ENCODE results near the gene ADAMTS2. TPM values are rescaled to one million over a fixed set of nuclear protein-coding genes. Genes with fewer than 3 reads are reported as not detected.

ADAMTS2 gene
- total RNA-seq, 1 experiment from 2014 or later: not detected

DNA sequence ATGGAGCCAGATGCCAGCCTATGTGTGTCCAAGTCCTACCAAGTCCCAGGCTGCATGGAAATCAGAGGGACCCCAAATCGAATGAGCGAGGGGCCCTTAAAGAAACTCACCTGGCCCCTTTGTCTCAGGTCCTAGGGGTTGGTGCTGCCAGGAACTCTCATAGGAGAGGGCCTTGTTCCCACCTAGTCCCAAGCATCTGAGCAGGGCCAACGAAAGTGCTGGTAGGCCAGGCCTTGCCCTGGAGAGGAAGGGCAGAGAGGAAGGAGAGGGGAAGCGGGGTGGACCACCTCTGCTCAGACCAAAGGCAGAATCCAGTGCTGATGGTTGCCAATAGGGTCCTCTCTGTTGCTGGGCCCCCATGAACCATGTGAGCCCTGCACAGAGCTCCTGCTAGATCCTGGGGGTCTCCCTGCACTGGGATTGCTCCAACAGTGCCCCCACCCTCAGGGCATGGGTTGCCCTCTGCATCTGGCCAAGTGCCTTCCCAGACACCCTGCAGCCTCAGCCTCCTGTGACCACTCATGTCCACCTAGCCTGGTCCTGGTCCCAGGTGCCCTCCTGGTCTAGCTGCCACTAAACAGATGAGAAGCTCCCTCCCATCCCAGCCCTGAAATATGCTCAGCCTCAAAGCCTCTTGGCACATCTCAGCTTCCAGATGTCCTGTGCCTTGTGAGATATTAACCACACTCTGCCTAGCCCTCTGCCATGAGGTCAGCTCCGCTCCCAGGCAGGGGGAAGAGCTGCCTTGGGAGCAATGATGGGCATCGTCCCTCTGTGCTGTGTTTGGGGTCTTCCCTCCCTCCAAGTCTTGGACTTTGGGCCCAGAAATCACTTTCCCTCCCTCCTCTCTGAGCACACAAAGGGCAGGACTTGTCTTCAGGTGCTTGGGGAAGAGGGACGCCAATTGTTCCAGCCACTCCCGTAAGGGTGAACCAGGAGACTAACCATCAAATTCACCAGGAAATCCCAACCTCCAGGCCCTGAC, 109.6 kb downstream of the ADAMTS2 start:
- Histone ChIP-seq H3K9ac (ENCODE audit: low read length) (no peak overlapping the region), H3K4me1 (ENCODE audit: low read length) (no peaks in the 10 kb centered on the region), H2AFZ (ENCODE audit: low read length) (no peak overlapping the region), H3K27me3 (ENCODE audit: low read length) (no peaks in the 10 kb centered on the region), H3K9me2 (replicated peaks; ENCODE audit: insufficient read depth, low read length) (no peaks in the 10 kb centered on the region), H4K20me1 (ENCODE audit: insufficient read depth, low read depth, low read length) (no peaks in the 10 kb centered on the region), H3K9me3 (ENCODE audit: low read length) (no peaks in the 10 kb centered on the region), H3K4me2 (ENCODE audit: low read depth, low read length, poor library complexity, severe bottlenecking) (no peak overlapping the region), H3K79me2 (ENCODE audit: low read length) (no peaks in the 10 kb centered on the region), H3K36me3 (ENCODE audit: insufficient read depth, low read length) (no peaks in the 10 kb centered on the region), H3K4me3 (ENCODE audit: low read length) (no peak overlapping the region), H3K27ac (ENCODE audit: low read length) (no peak overlapping the region)
- DNase-seq: no peak

DNA sequence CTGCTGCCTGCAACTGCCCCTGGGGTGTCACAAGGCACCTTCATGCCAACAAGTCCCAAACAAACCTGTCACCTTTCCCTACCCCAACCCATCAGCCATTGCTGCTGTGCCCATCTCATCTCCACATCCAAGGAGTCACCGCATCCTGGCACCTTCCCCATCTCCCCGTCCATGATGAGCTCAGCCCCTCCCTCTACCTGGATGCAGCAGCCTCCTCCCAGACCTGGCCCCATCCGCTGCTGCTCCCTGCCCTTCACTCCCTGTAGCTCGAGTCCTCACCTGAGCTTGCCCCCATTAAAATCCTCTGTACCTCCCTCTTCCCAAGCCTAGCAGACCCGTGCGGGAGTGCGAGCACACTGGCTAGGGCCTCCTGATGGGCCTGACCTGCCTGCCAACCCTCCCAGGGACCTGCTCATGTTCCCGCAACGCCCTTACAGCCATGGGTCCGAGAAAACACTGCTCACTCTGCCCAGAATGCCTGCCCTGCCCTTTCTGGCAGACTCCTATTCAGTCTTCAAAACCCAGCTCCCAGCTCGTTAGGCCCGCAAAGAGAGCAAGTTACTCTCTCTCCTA, 110.6 kb downstream of the ADAMTS2 start:
- no peaks in the 10 kb centered on the region for H3K36me3 ChIP-seq (ENCODE audit: insufficient read depth, low read length)
- H3K79me2 ChIP-seq (ENCODE audit: low read length): no peaks in the 10 kb centered on the region
- H2AFZ ChIP-seq (ENCODE audit: low read length): no peak overlapping the region
- no peaks in the 10 kb centered on the region for H3K9me3 ChIP-seq (ENCODE audit: low read length)
- H3K9me2 ChIP-seq (replicated peaks; ENCODE audit: insufficient read depth, low read length): no peaks in the 10 kb centered on the region
- no peak overlapping the region for H3K4me3 ChIP-seq (ENCODE audit: low read length)
- no peaks in the 10 kb centered on the region for H4K20me1 ChIP-seq (ENCODE audit: insufficient read depth, low read depth, low read length)
- no peak for DNase-seq
- no peak overlapping the region for H3K4me2 ChIP-seq (ENCODE audit: low read depth, low read length, poor library complexity, severe bottlenecking)
- no peaks in the 10 kb centered on the region for H3K4me1 ChIP-seq (ENCODE audit: low read length)
- no peak overlapping the region for H3K9ac ChIP-seq (ENCODE audit: low read length)
- H3K27me3 ChIP-seq (ENCODE audit: low read length): no peaks in the 10 kb centered on the region
- H3K27ac ChIP-seq (ENCODE audit: low read length): no peak overlapping the region

DNA sequence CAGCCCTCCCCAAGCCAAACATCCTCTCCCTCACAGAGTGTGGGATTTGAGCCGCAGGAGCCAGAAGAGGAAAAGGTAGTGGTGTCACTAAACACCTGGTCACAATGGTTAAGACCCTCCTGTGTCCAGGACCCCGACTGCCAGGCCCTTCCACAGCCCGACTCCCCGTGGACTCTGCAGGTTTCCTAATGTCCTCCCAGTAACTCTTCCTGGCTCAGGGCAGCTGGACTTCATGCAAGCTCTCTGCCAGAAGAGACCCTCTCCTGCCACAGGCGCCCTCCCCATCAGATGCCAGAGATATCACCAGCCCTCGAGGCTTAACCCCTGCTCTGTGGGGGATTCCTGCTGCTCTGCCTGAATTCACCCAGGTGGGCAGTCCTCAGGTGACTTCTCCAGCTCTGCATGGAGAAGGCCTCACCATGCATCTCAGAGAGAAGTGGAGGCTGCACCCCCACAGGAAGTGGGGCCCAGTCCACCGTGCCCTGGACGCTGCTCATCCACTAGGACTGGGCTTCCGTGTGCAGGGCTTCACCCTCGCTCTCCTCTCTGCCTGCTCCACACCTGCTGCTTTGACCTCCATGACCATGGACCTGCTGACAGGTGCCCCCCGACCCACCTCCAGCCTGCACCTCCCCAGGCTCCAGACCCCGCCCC, 111.2 kb downstream of the ADAMTS2 start:
- Histone ChIP-seq H3K27ac (ENCODE audit: low read length) (no peak overlapping the region), H3K79me2 (ENCODE audit: low read length) (no peaks in the 10 kb centered on the region), H3K27me3 (ENCODE audit: low read length) (no peaks in the 10 kb centered on the region), H3K4me1 (ENCODE audit: low read length) (no peaks in the 10 kb centered on the region), H2AFZ (ENCODE audit: low read length) (no peak overlapping the region), H3K36me3 (ENCODE audit: insufficient read depth, low read length) (no peaks in the 10 kb centered on the region), H3K4me3 (ENCODE audit: low read length) (no peak overlapping the region), H4K20me1 (ENCODE audit: insufficient read depth, low read depth, low read length) (no peaks in the 10 kb centered on the region), H3K9me3 (ENCODE audit: low read length) (no peaks in the 10 kb centered on the region), H3K9ac (ENCODE audit: low read length) (no peak overlapping the region), H3K4me2 (ENCODE audit: low read depth, low read length, poor library complexity, severe bottlenecking) (no peak overlapping the region), H3K9me2 (replicated peaks; ENCODE audit: insufficient read depth, low read length) (no peaks in the 10 kb centered on the region)
- no peak for DNase-seq

DNA sequence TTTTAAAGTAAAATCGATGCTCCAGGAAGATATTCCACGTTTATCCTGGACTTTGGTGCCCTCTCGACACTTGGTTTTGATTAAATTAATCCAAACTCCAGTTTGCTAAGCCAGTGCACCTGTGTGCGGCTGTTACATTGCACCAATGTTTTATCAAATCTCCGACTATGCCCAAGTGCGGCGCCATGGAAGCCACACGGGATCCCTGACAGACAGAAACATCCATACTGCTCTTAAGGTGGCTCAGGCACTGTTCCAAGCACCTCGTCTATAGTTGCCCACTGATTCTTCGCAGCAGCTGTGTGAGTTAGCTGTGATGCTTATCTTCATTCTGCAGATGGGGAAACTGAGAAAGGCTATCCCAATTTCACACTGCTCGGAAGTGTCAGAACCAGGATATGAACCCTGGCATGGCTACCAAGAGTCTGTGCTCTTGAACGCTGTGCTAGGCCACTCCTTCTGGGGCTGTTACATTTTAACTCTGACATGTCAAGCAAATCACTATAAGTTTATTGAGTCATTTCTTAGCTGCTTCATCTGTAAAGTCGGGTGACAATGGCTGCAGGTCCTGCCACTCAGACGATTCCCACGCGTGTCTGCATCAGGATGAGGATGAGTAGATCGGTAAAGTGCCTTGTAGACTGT, 113.0 kb downstream of the ADAMTS2 start:
- Histone ChIP-seq H3K36me3 (ENCODE audit: insufficient read depth, low read length) (no peaks in the 10 kb centered on the region), H4K20me1 (ENCODE audit: insufficient read depth, low read depth, low read length) (no peaks in the 10 kb centered on the region), H3K27me3 (ENCODE audit: low read length) (no peaks in the 10 kb centered on the region), H3K27ac (ENCODE audit: low read length) (no peak overlapping the region), H2AFZ (ENCODE audit: low read length) (no peak overlapping the region), H3K9ac (ENCODE audit: low read length) (no peak overlapping the region), H3K79me2 (ENCODE audit: low read length) (no peaks in the 10 kb centered on the region), H3K4me1 (ENCODE audit: low read length) (no peaks in the 10 kb centered on the region), H3K9me3 (ENCODE audit: low read length) (no peaks in the 10 kb centered on the region), H3K9me2 (replicated peaks; ENCODE audit: insufficient read depth, low read length) (no peaks in the 10 kb centered on the region), H3K4me2 (ENCODE audit: low read depth, low read length, poor library complexity, severe bottlenecking) (no peak overlapping the region), H3K4me3 (ENCODE audit: low read length) (no peak overlapping the region)
- DNase-seq: no peak

DNA sequence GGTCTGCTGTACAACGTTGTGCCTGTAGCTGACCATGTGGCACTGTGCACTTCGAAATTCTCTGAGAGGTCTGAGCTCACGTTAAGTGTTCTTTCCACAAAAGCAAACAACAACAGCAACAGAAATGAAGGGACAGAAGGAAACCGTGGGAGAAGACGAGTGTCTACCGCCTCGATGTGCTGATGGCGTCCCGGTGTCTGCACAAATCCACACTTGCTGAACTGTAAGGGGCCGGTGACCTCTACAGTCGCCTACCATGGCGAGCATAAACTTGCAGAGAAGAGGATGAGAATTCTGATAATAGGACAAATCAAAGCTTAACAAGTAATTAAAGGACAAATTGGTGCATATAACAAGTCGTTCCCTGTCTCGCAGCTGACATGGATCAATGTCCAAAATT, 114.0 kb downstream of the ADAMTS2 start:
- H3K27ac ChIP-seq (ENCODE audit: low read length): no peak overlapping the region
- no peaks in the 10 kb centered on the region for H3K36me3 ChIP-seq (ENCODE audit: insufficient read depth, low read length)
- no peak overlapping the region for H3K9ac ChIP-seq (ENCODE audit: low read length)
- H3K4me1 ChIP-seq (ENCODE audit: low read length): no peaks in the 10 kb centered on the region
- DNase-seq: no peak
- H3K27me3 ChIP-seq (ENCODE audit: low read length): no peaks in the 10 kb centered on the region
- no peak overlapping the region for H3K4me3 ChIP-seq (ENCODE audit: low read length)
- no peaks in the 10 kb centered on the region for H3K79me2 ChIP-seq (ENCODE audit: low read length)
- H3K9me3 ChIP-seq (ENCODE audit: low read length): no peaks in the 10 kb centered on the region
- no peak overlapping the region for H2AFZ ChIP-seq (ENCODE audit: low read length)
- no peaks in the 10 kb centered on the region for H4K20me1 ChIP-seq (ENCODE audit: insufficient read depth, low read depth, low read length)
- no peaks in the 10 kb centered on the region for H3K9me2 ChIP-seq (replicated peaks; ENCODE audit: insufficient read depth, low read length)
- H3K4me2 ChIP-seq (ENCODE audit: low read depth, low read length, poor library complexity, severe bottlenecking): no peak overlapping the region

DNA sequence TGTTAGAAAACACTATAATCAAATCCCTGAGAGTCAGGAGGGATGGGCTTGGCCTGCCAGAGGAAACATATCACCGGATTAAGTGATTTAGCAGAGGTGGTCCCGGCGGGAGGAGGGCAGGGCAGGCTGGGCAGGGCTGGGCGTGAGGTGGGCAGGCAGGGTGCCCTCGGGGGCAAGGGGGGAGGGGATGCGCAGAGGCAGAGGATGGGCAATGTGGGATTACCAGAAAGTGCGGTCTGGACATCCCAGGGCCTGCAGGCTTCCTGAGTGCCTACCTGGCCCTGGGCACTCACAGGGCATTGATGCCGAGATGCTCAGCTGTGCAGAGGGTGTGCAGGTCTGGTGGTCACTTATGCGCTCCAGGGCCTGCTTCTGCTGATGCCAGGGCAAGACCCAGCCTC, 115.2 kb downstream of the ADAMTS2 start:
- Histone ChIP-seq H2AFZ (ENCODE audit: low read length) (no peak overlapping the region), H3K4me3 (ENCODE audit: low read length) (no peak overlapping the region), H3K79me2 (ENCODE audit: low read length) (no peaks in the 10 kb centered on the region), H3K9ac (ENCODE audit: low read length) (no peak overlapping the region), H3K9me2 (replicated peaks; ENCODE audit: insufficient read depth, low read length) (no peaks in the 10 kb centered on the region), H3K9me3 (ENCODE audit: low read length) (no peaks in the 10 kb centered on the region), H3K4me2 (ENCODE audit: low read depth, low read length, poor library complexity, severe bottlenecking) (no peak overlapping the region), H3K27ac (ENCODE audit: low read length) (no peak overlapping the region), H4K20me1 (ENCODE audit: insufficient read depth, low read depth, low read length) (no peaks in the 10 kb centered on the region), H3K27me3 (ENCODE audit: low read length) (no peaks in the 10 kb centered on the region), H3K4me1 (ENCODE audit: low read length) (no peaks in the 10 kb centered on the region), H3K36me3 (ENCODE audit: insufficient read depth, low read length) (no peaks in the 10 kb centered on the region)
- no peak for DNase-seq

DNA sequence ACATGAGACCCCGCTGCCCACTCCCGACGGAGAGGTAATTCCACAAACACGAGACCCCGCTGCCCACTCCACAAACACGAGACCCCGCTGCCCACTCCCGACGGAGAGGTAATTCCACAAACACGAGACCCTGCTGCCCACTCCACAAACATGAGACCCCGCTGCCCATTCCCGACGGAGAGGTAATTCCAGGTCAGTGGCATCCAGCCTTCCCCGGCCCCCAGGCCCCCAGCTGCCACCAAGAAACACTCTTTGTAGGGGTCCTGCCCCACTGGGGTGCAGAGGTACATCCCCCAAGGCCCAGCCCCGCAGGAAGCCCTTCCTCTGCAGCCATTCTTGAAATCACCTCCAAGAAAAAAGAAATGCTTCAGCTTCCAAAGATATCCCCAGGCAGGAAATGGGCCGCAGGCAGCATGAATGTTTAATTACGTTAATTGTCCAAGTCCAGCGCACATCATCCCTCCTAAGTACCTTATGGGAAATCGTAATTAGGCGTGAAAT, 115.9 kb downstream of the ADAMTS2 start:
- Histone ChIP-seq H3K9ac (ENCODE audit: low read length) (no peak overlapping the region), H3K9me2 (replicated peaks; ENCODE audit: insufficient read depth, low read length) (no peaks in the 10 kb centered on the region)
- DNase-seq: no peak

More for the DNA sequence above, 115.9 kb downstream of the ADAMTS2 start:
- Histone ChIP-seq H2AFZ (ENCODE audit: low read length) (no peak overlapping the region), H3K4me2 (ENCODE audit: low read depth, low read length, poor library complexity, severe bottlenecking) (no peak overlapping the region), H3K27me3 (ENCODE audit: low read length) (no peaks in the 10 kb centered on the region), H3K4me3 (ENCODE audit: low read length) (no peak overlapping the region), H3K4me1 (ENCODE audit: low read length) (no peaks in the 10 kb centered on the region), H3K79me2 (ENCODE audit: low read length) (no peaks in the 10 kb centered on the region), H3K27ac (ENCODE audit: low read length) (no peak overlapping the region), H4K20me1 (ENCODE audit: insufficient read depth, low read depth, low read length) (no peaks in the 10 kb centered on the region), H3K36me3 (ENCODE audit: insufficient read depth, low read length) (no peaks in the 10 kb centered on the region), H3K9me3 (ENCODE audit: low read length) (no peaks in the 10 kb centered on the region)
